Lung microvascular endothelial cell (primary cell): ENCODE measurements around the gene LIMS1. TPM values are rescaled to one million over a fixed set of nuclear protein-coding genes. Genes with fewer than 3 reads are reported as not detected.
A peak's percentile ranks its signal among the peaks of the same experiment; 100 is the strongest.
"Not testable (repeated sequence)": the region's sequence is repeated elsewhere in the genome, so short reads cannot be mapped to it uniquely, and the experiment has no call there.

Source experiments
- DNase-seq, 2 donors: peaks; one replicate each; pipeline versions ENCODE4 v3.0.0 to v3.0.0-alpha.2; 2010; ENCODE audit warnings: low read depth in 2 of 2
- total RNA-seq: library from RNA; depleted of rRNA; stranded (reverse); fragments of >200 nt; gene quantifications from 2 replicates; pipeline ENCODE4 v1.2.1, GENCODE V29; 2014

Gene LIMS1
- total RNA-seq, 1 donor from 2014 or later: 375 TPM

DNA sequence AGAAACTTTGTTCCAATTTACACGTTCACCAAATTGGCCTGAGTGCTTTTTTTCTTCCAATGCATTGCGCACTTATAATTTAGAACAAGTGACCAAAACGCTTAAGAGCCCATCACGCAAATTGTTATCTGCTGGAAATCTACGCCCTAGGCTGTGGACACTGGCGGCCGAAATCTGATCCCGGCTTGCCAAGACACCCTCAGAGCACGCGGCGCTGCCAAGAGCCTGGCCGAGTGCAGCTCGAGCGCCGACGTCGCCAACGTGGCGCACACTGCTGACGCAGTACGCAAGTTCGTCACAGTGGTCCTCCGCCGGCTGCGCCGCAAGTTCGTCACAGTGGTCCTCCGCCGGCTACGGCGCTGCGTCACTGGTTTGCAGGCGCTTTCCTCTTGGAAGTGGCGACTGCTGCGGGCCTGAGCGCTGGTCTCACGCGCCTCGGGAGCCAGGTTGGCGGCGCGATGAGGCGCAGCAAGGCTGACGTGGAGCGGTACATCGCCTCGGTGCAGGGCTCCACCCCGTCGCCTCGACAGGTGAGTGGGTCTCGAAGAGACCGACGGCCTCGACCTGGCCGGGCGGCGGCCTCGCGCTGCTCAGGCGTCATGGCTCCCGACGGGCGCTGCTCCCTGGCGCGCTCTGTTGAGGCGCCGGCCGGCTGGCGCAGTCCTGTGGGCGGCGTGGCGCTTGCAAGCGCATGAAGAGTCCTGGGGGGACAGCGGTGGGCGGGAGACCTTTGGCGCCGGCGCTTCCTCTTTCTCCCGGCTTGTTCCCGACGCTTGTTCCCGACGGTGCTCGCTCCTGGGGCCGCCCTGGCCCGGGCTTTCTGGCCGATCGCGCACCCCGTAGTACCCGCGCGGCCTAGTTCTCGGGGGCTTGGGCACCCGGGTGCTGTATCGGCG, 185.1 kb downstream of the LIMS1 start, which contains the start of gene RANBP2:
RANBP2 (plus strand) TSS at position 334 of the 896 bp plus-strand sequence; CDS start at position 459, 125 bp downstream.
- peak; percentile 99 for DNase-seq

DNA sequence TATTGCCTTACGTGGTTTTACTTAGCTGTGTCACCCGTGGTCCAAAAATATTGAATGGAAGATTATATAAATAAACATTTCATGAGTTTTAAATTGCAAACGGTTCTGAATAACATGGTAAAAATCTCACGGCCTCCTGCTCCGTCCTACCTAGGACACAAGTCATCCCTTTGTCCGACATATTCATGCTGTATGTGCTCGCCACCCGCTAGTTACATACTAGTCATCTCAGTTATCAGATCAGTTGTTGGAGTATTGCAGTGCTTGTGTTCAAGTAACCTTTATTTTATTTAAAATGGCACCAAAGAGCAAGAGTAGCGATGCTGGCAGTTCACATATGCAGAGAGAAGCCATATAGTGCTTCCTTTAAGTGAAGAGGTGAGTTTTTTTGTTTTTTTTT, 191.8 kb downstream of the LIMS1 start:
- not testable (repeated sequence) for DNase-seq

DNA sequence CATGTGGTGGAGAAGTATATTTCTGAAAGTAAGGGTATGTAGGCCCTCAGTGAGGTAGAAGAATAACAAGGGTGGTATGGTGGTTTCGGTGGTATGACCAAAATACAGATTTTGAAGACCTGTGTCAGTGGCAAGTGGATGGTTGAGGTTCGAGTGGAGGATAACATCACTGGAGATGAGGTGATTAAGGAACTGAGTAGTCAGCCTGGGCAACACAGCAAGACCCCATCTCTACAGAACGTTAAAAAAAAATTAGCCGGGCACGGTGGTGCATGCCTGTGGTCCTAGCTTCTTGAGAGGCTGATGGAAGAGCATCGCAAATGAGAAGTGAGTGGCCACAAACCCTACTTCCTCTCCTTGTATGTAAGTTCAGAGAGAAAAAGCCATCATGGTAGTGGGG, 200.4 kb downstream of the LIMS1 start:
- DNase-seq: not testable (repeated sequence)

Other genes starting within 250 kb of the LIMS1 start
- not detected in 2 replicates for gene SULT1C2, start 245.6 kb upstream of the LIMS1 start, total RNA-seq
- gene SULT1C4, start 156.5 kb upstream of the LIMS1 start, total RNA-seq: 94.6 and 123 TPM in 2 replicates
- 10.7 and 15.3 TPM in 2 replicates for gene GCC2, start 85.3 kb upstream of the LIMS1 start, total RNA-seq
- gene RANBP2, start 185.0 kb downstream of the LIMS1 start, total RNA-seq: 44.9 and 55.6 TPM in 2 replicates